K562 (cell line): ENCODE data around the gene KIZ. TPM values are rescaled to one million over a fixed set of nuclear protein-coding genes. Genes with fewer than 3 reads are reported as not detected.

Source experiments
- ATAC-seq: fragments of 200-7000 bp; cut with Tn5 transposase; 3 replicates; pipeline ENCODE4 v1.9.1; 2020; ENCODE audit warnings: moderate library complexity
- BruUV-seq: library from RNA; stranded (reverse); fragments of 400-500 nt; replicated peaks from 2 replicates; lab custom pipeline; 2021; lab: Mats Ljungman, UMichigan
- CTCF ChIA-PET: fragments of 300-600 bp; formaldehyde crosslinking; extraction: SDS; loops from one replicate; lab custom pipeline; 2021; ENCODE audit warnings: low intra/inter-chr PET ratio; lab: Yijun Ruan, JAX
- POLR2A ChIA-PET: fragments of 300-600, 350-650 bp; sonication (Branson Sonifier 250); formaldehyde crosslinking; extraction: SDS; loops from one replicate; lab custom pipeline; 2021; ENCODE audit warnings: antibody characterized with exemption, inconsistent platforms; lab: Yijun Ruan, JAX
- DNase-seq, 4 experiments: peaks; one replicate each; pipeline versions ENCODE4 v3.0.0 to v3.0.0-alpha.2; 2011 to 2018; ENCODE audit warnings: low spot score in 3 of 4, mixed read lengths in 3 of 4; ENCODE audit errors: extremely low read depth in 1 of 4
- FAIRE-seq: peaks from 2 replicates; lab custom pipeline; 2011; peaks lifted over from hg19 to GRCh38; lab: Jason Lieb, UNC
- H2AFZ ChIP-seq: 2 replicates; pipeline ENCODE4 v1.6.0; 2011; ENCODE audit warnings: low read depth, low read length, control low read depth, inconsistent platforms
- H3K27ac ChIP-seq: fragments of 200-600 bp; 3 replicates; pipeline ENCODE4 v1.8.0; 2011; ENCODE audit warnings: low read depth, mild to moderate bottlenecking, control low read depth, inconsistent platforms, low read length, moderate library complexity, mixed read lengths; ENCODE audit errors: extremely low read depth
- H3K27me3 ChIP-seq, 2 experiments: fragments of 300-600 bp in 1 of 2; 2 replicates in 1 of 2; 3 replicates in 1 of 2; pipeline versions ENCODE4 v1.6.0 to v1.8.0; 2011; ENCODE audit warnings: inconsistent platforms in 2 of 2, low read length in 2 of 2, mild to moderate bottlenecking in 1 of 2, mixed read lengths in 1 of 2, moderate library complexity in 1 of 2; ENCODE audit not compliant: control insufficient read depth in 2 of 2, insufficient read depth in 2 of 2
- H3K36me3 ChIP-seq: fragments of 300-600 bp; 3 replicates; pipeline ENCODE4 v1.8.0; 2011; ENCODE audit warnings: mild to moderate bottlenecking, low read length, inconsistent platforms; ENCODE audit not compliant: control insufficient read depth, insufficient read depth
- H3K4me1 ChIP-seq, 2 experiments: fragments of 200-600 bp in 1 of 2; replicated peaks in 1 of 2; 2 replicates in 1 of 2; 3 replicates in 1 of 2; pipeline versions ENCODE4 v1.5.1 to v1.8.0; 2011; ENCODE audit warnings: inconsistent platforms in 2 of 2, low read length in 2 of 2, mild to moderate bottlenecking in 1 of 2, mixed read lengths in 1 of 2, moderate library complexity in 1 of 2; ENCODE audit not compliant: control insufficient read depth in 2 of 2, insufficient read depth in 2 of 2
- H3K4me2 ChIP-seq: 2 replicates; pipeline ENCODE4 v1.6.1; 2011; ENCODE audit warnings: low read length, control low read depth, inconsistent platforms, mixed read lengths; ENCODE audit not compliant: insufficient read depth
- H3K4me3 ChIP-seq: fragments of 200-600 bp; sonication (generic), shearing (Covaris generic); 2 replicates; pipeline ENCODE4 v1.5.1; 2016; ENCODE audit warnings: control low read depth, inconsistent platforms
- H3K79me2 ChIP-seq: fragments of 200-600 bp; 3 replicates; pipeline ENCODE4 v1.8.0; 2011; ENCODE audit warnings: low read length, inconsistent platforms; ENCODE audit not compliant: control insufficient read depth, insufficient read depth
- H3K9ac ChIP-seq, 2 experiments: 2 replicates each; pipeline versions ENCODE4 v1.6.0 to v1.6.1; 2011; ENCODE audit warnings: low read depth in 2 of 2, low read length in 2 of 2, control low read depth in 1 of 2, inconsistent platforms in 1 of 2, mild to moderate bottlenecking in 1 of 2, mixed read lengths in 1 of 2; ENCODE audit not compliant: insufficient read depth in 1 of 2
- H3K9me1 ChIP-seq: one replicate; pipeline ENCODE4 v1.6.0; 2011; ENCODE audit warnings: inconsistent platforms, mild to moderate bottlenecking, low read length, moderate library complexity; ENCODE audit not compliant: control insufficient read depth, insufficient read depth
- H3K9me3 ChIP-seq: replicated peaks from 2 replicates; pipeline ENCODE4 v1.5.1; 2011; ENCODE audit warnings: low read depth, low read length, inconsistent platforms; ENCODE audit not compliant: control insufficient read depth, insufficient read depth
- H4K20me1 ChIP-seq: replicated peaks from 2 replicates; pipeline ENCODE4 v1.6.1; 2011; ENCODE audit warnings: low read length, inconsistent platforms, mixed read lengths; ENCODE audit not compliant: control insufficient read depth, insufficient read depth
- ARID1B ChIP-seq: fragments of 450-650 bp; IDR thresholded peaks from 2 replicates; pipeline ENCODE4 v1.6.1; 2016; ENCODE audit warnings: antibody characterized with exemption, mild to moderate bottlenecking, inconsistent platforms
- HDAC2 ChIP-seq: fragments of 450-650 bp; IDR thresholded peaks from 2 replicates; pipeline ENCODE4 v1.6.1; 2016; ENCODE audit warnings: mild to moderate bottlenecking
- HMBOX1 ChIP-seq: sonication (generic); IDR thresholded peaks from 2 replicates; pipeline ENCODE4 v1.6.1; 2016
- KDM1A ChIP-seq, 2 experiments: fragments of 450-650 bp; IDR thresholded peaks; 2 replicates each; pipeline ENCODE4 v1.6.1; 2016; ENCODE audit warnings: mild to moderate bottlenecking in 2 of 2
- L3MBTL2 ChIP-seq: fragments of 450-650 bp; IDR thresholded peaks from 2 replicates; pipeline ENCODE4 v1.6.1; 2016; ENCODE audit warnings: mild to moderate bottlenecking, moderate library complexity
- MCM2 ChIP-seq: fragments of 450-650 bp; IDR thresholded peaks from 2 replicates; pipeline ENCODE4 v1.6.1; 2017; ENCODE audit warnings: low read depth, mild to moderate bottlenecking
- PHF8 ChIP-seq: fragments of 200-600 bp; sonication (generic); IDR thresholded peaks from 2 replicates; pipeline ENCODE4 v1.6.1; 2012; ENCODE audit warnings: mixed run types, mild to moderate bottlenecking, inconsistent platforms, low read length, moderate library complexity, borderline replicate concordance
- PRDM10 ChIP-seq: fragments of 450-650 bp; IDR thresholded peaks from 2 replicates; pipeline ENCODE4 v1.6.1; 2018; ENCODE audit not compliant: partially characterized antibody
- RCOR1 ChIP-seq, 2 experiments: IDR thresholded peaks; 2 replicates each; pipeline ENCODE4 v1.6.1; 2012; ENCODE audit warnings: low read depth in 2 of 2, low read length in 2 of 2, borderline replicate concordance in 1 of 2, improper control_type of control experiment in 1 of 2
- SREBF2 ChIP-seq: sonication (generic); formaldehyde crosslinking; IDR thresholded peaks from 2 replicates; pipeline ENCODE4 v1.4.0; 2020; ENCODE audit warnings: mild to moderate bottlenecking, missing genetic modification reagents
- TBP ChIP-seq: optimal IDR thresholded peaks from 2 replicates; pipeline ENCODE3; 2011; ENCODE audit warnings: low read depth, low read length, improper control_type of control experiment
- ZNF347 ChIP-seq: fragments of 450-650 bp; formaldehyde crosslinking; IDR thresholded peaks from 2 replicates; pipeline ENCODE4 v1.4.0; 2020; ENCODE audit warnings: low read depth, mild to moderate bottlenecking, moderate library complexity
- WGBS: fragments of 100-300 bp; shearing (Covaris generic); methylation state at CpG from one replicate; pipeline ENCODE4 v1.1.6; 2016; ENCODE audit warnings: low coverage, mixed read lengths; ENCODE audit not compliant: insufficient coverage; ENCODE audit errors: missing lambda C conversion rate; 5-methylcytosine and 5-hydroxymethylcytosine counted together
- in situ Hi-C: fragments of 300-500 bp; cut with MboI; formaldehyde crosslinking; loops from 4 replicates; pipeline ENCODE4 v1.15.0; 2018; ENCODE audit warnings: inconsistent platforms, mixed read lengths
- intact Hi-C: fragments of 100-400 bp; cut with micrococcal nuclease; formaldehyde crosslinking; loops from 2 replicates; pipeline ENCODE4 v1.14.2; 2022
- polyA plus RNA-seq, 8 experiments: library from polyadenylated mRNA; depleted of rRNA in 4 of 8; stranded (reverse) in 5 of 8; unstranded in 3 of 8; fragments of >200 nt; fragmentation: Nextera tagmentation in 2 of 8; fragmentation: Illumina TruSeq in 1 of 8; extraction: Ambion mirVana in 2 of 8; extraction: Trizol in 1 of 8; gene quantifications; 2 replicates each; pipeline versions ENCODE4 v1.2.1 to v1.2.3, GENCODE V29; 2011 to 2014; ENCODE audit warnings: inconsistent platforms in 1 of 8, missing spikeins in 1 of 8
- total RNA-seq, 7 experiments: library from RNA; depleted of rRNA in 6 of 7; stranded (reverse); fragments of >200 nt in 6 of 7; fragmentation: Illumina TruSeq in 2 of 7; extraction: Trizol in 2 of 7; gene quantifications; 2 replicates each; pipeline versions ENCODE4 v1.2.1 to v1.2.3, GENCODE V29; 2011 to 2021; ENCODE audit warnings: low replicate concordance in 1 of 7

The KIZ gene
- total and polyA plus RNA-seq, 9 of the 15 experiments (the other 6 are each of a cell fraction or from before 2014, with no cell fraction given) = 4.9 to 21.1 (median 13.5) TPM

GRCh38 chr20:21125072-21125848 lies 622 bp upstream of the KIZ start:
- CTCF ChIA-PET = interaction anchor here (0.8 kb wide), 1 partner anchor 77 kb away, joined by 3 read pairs; no protein-coding TSS in a partner anchor
- TF ChIP-seq RCOR1 (IDR thresholded peaks at IDR 0.05; ENCODE audit: borderline replicate concordance in 1 of 2, low read depth in 2 of 2, low read length in 2 of 2) (no peak), ZNF347 (CRISPR knock-in tag) (no peak), L3MBTL2 (peak; percentile 13; the same call in 1 of the 2 replicates), HMBOX1 (peak; percentile 41; the same call in 1 of the 2 replicates), PRDM10 (peak; percentile 71), SREBF2 (CRISPR knock-in tag) (no peak), HDAC2 (peak; percentile 31; the same call in 1 of the 2 replicates), KDM1A (IDR thresholded peaks at IDR 0.05) (no peak), TBP (peak; percentile 43), MCM2 (no peak), PHF8 (no peak), ARID1B (no peak)
- TF ChIP-seq, all 486 proteins: peak for 5
- H3K9me1 ChIP-seq = no peaks in the 10 kb centered on the region
- BruUV-seq = no TSS peak
- H3K27me3 ChIP-seq = no peaks in the 10 kb centered on the region
- 10% methylated on average over 16 of the region's 25 CpGs for WGBS
- peak overlapping the region; percentile 98 for H2AFZ ChIP-seq
- POLR2A ChIA-PET = interaction anchor here (1.1 kb wide), 1 partner anchor 26 kb away, joined by 3 read pairs; no protein-coding TSS in a partner anchor
- no peaks in the 10 kb centered on the region for H3K9me3 ChIP-seq
- FAIRE-seq = peak; percentile 75
- H3K4me2 ChIP-seq = peak overlapping the region; percentile 84
- peak in 1 of 4 experiments; percentile 34 for DNase-seq
- H3K27ac ChIP-seq = peak overlapping the region; percentile 58
- in situ Hi-C loops = no loop called here
- peak overlapping the region; percentile 91 for H3K4me3 ChIP-seq
- no peaks in the 10 kb centered on the region for H3K36me3 ChIP-seq
- H3K9ac ChIP-seq = peak overlapping the region; percentile 58 to 85; a peak in 3 of 4 replicates
- peaks cover 18% of the 10 kb centered on the region for H3K79me2 ChIP-seq
- H4K20me1 ChIP-seq = no peaks in the 10 kb centered on the region
- intact Hi-C loops = loop anchor here (10.0 kb wide), 1 partner anchor 260 kb away; no protein-coding TSS in a partner anchor
- ATAC-seq = peak; percentile 6
- peaks cover 5 to 14% of the 10 kb centered on the region in 2 experiments; a peak in 3 of 5 replicates for H3K4me1 ChIP-seq
